Measurements from ENCODE around the gene POGLUT2. TPM values are rescaled to one million over a fixed set of nuclear protein-coding genes. Genes with fewer than 3 reads are reported as not detected.

POGLUT2 gene
- total and polyA plus RNA-seq, 4 donors = 4.0 to 7.5 (median 6.0) TPM

DNA sequence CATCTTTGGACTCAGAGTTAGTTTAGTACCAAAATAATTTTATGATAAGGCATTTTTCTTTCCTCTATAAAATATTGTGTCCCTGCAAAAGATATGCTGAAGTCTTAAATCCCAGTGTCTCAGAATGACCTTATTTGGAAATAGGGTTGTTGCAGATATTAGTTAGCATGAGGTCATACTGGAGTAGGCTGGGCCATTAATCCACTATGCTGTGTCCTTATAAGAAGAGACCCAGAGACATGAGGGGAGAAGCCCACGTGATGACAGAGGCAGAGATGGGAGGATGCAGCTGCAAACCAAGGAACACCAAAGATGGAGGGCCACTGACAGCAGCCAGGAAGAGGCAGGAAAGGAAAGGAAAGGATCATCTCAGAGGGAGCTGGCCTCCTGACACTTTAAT is 6.4 kb downstream of the POGLUT2 start:
- Histone ChIP-seq H3K27me3 (ENCODE audit: control insufficient read depth in 4 of 4, insufficient read depth in 4 of 4, low read length in 3 of 4) (no peaks in the 10 kb centered on the region), H3K4me3 (ENCODE audit: low read depth in 1 of 3, low read length in 3 of 3) (no peak overlapping the region), H3K9ac (ENCODE audit: low read depth in 1 of 2, low read length in 2 of 2) (no peak overlapping the region), H3K4me1 (ENCODE audit: control insufficient read depth in 4 of 4, insufficient read depth in 4 of 4, low read length in 3 of 4) (peaks cover 0 to 11% (median 6%) of the 10 kb centered on the region in 4 donors), H3K27ac (ENCODE audit: low read depth in 1 of 2, low read length in 2 of 2) (no peak overlapping the region), H3K36me3 (ENCODE audit: control insufficient read depth in 4 of 4, insufficient read depth in 3 of 4, low read depth in 1 of 4, low read length in 3 of 4) (no peaks in the 10 kb centered on the region), H3K9me3 (ENCODE audit: control insufficient read depth in 4 of 4, low read length in 3 of 4) (no peaks in the 10 kb centered on the region)
- WGBS = 88% methylated on average over 1 of the region's 1 CpG
- no peak for DNase-seq (ENCODE audit: low spot score)
- no peak for TF ChIP-seq NR2F2 (IDR thresholded peaks at IDR 0.05)
- TF ChIP-seq, protein P1, sequence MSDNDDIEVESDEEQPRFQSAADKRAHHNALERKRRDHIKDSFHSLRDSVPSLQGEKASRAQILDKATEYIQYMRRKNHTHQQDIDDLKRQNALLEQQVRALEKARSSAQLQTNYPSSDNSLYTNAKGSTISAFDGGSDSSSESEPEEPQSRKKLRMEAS (IDR thresholded peaks at IDR 0.05) = no peak
- TF ChIP-seq, protein P2, sequence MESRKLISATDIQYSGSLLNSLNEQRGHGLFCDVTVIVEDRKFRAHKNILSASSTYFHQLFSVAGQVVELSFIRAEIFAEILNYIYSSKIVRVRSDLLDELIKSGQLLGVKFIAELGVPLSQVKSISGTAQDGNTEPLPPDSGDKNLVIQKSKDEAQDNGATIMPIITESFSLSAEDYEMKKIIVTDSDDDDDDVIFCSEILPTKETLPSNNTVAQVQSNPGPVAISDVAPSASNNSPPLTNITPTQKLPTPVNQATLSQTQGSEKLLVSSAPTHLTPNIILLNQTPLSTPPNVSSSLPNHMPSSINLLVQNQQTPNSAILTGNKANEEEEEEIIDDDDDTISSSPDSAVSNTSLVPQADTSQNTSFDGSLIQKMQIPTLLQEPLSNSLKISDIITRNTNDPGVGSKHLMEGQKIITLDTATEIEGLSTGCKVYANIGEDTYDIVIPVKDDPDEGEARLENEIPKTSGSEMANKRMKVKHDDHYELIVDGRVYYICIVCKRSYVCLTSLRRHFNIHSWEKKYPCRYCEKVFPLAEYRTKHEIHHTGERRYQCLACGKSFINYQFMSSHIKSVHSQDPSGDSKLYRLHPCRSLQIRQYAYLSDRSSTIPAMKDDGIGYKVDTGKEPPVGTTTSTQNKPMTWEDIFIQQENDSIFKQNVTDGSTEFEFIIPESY (IDR thresholded peaks at IDR 0.05) = no peak
- TF ChIP-seq, protein P3, sequence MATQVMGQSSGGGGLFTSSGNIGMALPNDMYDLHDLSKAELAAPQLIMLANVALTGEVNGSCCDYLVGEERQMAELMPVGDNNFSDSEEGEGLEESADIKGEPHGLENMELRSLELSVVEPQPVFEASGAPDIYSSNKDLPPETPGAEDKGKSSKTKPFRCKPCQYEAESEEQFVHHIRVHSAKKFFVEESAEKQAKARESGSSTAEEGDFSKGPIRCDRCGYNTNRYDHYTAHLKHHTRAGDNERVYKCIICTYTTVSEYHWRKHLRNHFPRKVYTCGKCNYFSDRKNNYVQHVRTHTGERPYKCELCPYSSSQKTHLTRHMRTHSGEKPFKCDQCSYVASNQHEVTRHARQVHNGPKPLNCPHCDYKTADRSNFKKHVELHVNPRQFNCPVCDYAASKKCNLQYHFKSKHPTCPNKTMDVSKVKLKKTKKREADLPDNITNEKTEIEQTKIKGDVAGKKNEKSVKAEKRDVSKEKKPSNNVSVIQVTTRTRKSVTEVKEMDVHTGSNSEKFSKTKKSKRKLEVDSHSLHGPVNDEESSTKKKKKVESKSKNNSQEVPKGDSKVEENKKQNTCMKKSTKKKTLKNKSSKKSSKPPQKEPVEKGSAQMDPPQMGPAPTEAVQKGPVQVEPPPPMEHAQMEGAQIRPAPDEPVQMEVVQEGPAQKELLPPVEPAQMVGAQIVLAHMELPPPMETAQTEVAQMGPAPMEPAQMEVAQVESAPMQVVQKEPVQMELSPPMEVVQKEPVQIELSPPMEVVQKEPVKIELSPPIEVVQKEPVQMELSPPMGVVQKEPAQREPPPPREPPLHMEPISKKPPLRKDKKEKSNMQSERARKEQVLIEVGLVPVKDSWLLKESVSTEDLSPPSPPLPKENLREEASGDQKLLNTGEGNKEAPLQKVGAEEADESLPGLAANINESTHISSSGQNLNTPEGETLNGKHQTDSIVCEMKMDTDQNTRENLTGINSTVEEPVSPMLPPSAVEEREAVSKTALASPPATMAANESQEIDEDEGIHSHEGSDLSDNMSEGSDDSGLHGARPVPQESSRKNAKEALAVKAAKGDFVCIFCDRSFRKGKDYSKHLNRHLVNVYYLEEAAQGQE (IDR thresholded peaks at IDR 0.05) = no peak
- no peak for TF ChIP-seq YY1 (IDR thresholded peaks at IDR 0.05)
- TF ChIP-seq TAF1 (conservative IDR thresholded peaks at IDR 0.05) = no peak
- TF ChIP-seq SP1 (IDR thresholded peaks at IDR 0.05) = no peak
- no peak for TF ChIP-seq FOXA2 (IDR thresholded peaks at IDR 0.05)
- no peak for TF ChIP-seq HNF4G (IDR thresholded peaks at IDR 0.05)
- TF ChIP-seq RXRA (IDR thresholded peaks at IDR 0.05) = no peak
- TF ChIP-seq, protein P4, sequence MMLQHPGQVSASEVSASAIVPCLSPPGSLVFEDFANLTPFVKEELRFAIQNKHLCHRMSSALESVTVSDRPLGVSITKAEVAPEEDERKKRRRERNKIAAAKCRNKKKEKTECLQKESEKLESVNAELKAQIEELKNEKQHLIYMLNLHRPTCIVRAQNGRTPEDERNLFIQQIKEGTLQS (IDR thresholded peaks at IDR 0.05) = no peak
- TF ChIP-seq JUND (IDR thresholded peaks at IDR 0.05) = no peak
- TF ChIP-seq FOXA1 (IDR thresholded peaks at IDR 0.05) = no peak
- no peak for TF ChIP-seq EGR1 (IDR thresholded peaks at IDR 0.05; ENCODE audit: low read depth in 2 of 2)
- TF ChIP-seq RAD21 (IDR thresholded peaks at IDR 0.05) = no peak
- TF ChIP-seq HNF4A (conservative IDR thresholded peaks at IDR 0.05) = no peak
- no peak for TF ChIP-seq GABPA (IDR thresholded peaks at IDR 0.05 in 1 of 2, conservative IDR thresholded peaks at IDR 0.05 in 1 of 2)
- TF ChIP-seq, protein P5, sequence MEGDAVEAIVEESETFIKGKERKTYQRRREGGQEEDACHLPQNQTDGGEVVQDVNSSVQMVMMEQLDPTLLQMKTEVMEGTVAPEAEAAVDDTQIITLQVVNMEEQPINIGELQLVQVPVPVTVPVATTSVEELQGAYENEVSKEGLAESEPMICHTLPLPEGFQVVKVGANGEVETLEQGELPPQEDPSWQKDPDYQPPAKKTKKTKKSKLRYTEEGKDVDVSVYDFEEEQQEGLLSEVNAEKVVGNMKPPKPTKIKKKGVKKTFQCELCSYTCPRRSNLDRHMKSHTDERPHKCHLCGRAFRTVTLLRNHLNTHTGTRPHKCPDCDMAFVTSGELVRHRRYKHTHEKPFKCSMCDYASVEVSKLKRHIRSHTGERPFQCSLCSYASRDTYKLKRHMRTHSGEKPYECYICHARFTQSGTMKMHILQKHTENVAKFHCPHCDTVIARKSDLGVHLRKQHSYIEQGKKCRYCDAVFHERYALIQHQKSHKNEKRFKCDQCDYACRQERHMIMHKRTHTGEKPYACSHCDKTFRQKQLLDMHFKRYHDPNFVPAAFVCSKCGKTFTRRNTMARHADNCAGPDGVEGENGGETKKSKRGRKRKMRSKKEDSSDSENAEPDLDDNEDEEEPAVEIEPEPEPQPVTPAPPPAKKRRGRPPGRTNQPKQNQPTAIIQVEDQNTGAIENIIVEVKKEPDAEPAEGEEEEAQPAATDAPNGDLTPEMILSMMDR (IDR thresholded peaks at IDR 0.05; ENCODE audit: low read depth, low read length, missing input control) = no peak

Measured in liver (tissue), 9 donors.